NT2/D1 (cell line): ENCODE data around the gene HIGD1A.
A peak's percentile ranks its signal among the peaks of the same experiment; 100 is the strongest.

Experiments used
- DNase-seq: peaks from one replicate; pipeline ENCODE4 v3.0.0-alpha.2; 2011; ENCODE audit warnings: low read depth, low spot score
- H3K27me3 ChIP-seq: 2 replicates; pipeline ENCODE4 v1.6.0; 2011; ENCODE audit warnings: mild to moderate bottlenecking; ENCODE audit not compliant: insufficient read length, insufficient read depth
- H3K36me3 ChIP-seq: 2 replicates; pipeline ENCODE4 v1.6.1; 2011; ENCODE audit warnings: mild to moderate bottlenecking, low read length, mixed read lengths; ENCODE audit not compliant: insufficient read depth, insufficient read length
- H3K4me1 ChIP-seq: 2 replicates; pipeline ENCODE4 v1.5.1; 2011; ENCODE audit not compliant: insufficient read depth, insufficient read length
- H3K4me3 ChIP-seq: 2 replicates; pipeline ENCODE4 v1.5.1; 2011; ENCODE audit warnings: low read depth; ENCODE audit not compliant: insufficient read length
- H3K9ac ChIP-seq: 2 replicates; pipeline ENCODE4 v1.6.0; 2011; ENCODE audit warnings: low read depth; ENCODE audit not compliant: insufficient read length
- H3K9me3 ChIP-seq: 2 replicates; pipeline ENCODE4 v1.5.1; 2011; ENCODE audit warnings: mild to moderate bottlenecking, low read length; ENCODE audit not compliant: insufficient read depth
- SUZ12 ChIP-seq: IDR thresholded peaks from 2 replicates; pipeline ENCODE4 v1.6.1; 2011; ENCODE audit not compliant: insufficient read length, insufficient read depth; ENCODE audit errors: extremely low read depth
- YY1 ChIP-seq: IDR thresholded peaks from 2 replicates; pipeline ENCODE4 v1.6.1; 2011; ENCODE audit not compliant: insufficient read length, insufficient read depth
- ZNF274 ChIP-seq: IDR thresholded peaks from 2 replicates; pipeline ENCODE4 v1.6.1; 2011; ENCODE audit warnings: mild to moderate bottlenecking, low read depth, low read length

HIGD1A gene

DNA sequence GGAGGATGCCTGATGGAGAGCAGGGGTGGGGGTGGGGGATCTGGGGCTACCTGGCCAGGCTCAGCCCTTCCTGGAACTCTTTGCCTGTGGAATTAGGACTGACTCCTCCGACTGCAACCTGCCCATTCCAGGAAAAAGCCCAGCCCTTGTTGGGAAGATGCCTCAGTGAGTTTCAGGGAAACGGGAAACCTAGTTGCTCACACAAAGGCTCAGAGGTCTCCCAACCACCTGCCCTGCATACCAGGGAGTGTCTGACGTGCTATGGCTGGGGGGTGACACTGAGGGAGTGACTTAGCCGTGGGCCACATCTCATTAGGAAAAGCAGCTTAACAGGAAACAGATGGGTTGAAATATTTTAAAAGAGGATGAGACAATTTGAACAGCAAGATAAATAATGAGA is 43.4 kb upstream of the HIGD1A start:
- peaks cover 8% of the 10 kb centered on the region for H3K4me1 ChIP-seq
- no peaks in the 10 kb centered on the region for H3K27me3 ChIP-seq
- no peak for TF ChIP-seq SUZ12
- no peak for TF ChIP-seq ZNF274
- no peak for TF ChIP-seq YY1
- no peaks in the 10 kb centered on the region for H3K36me3 ChIP-seq
- H3K9ac ChIP-seq, result peak overlapping the region; percentile 4
- no peak overlapping the region for H3K4me3 ChIP-seq
- H3K9me3 ChIP-seq, result no peaks in the 10 kb centered on the region
- no peak for DNase-seq

GRCh38 chr3:42846685-42847522 is 42.6 kb upstream of the HIGD1A start:
- TF ChIP-seq SUZ12, result no peak
- TF ChIP-seq ZNF274, result no peak
- no peak for TF ChIP-seq YY1
- Histone ChIP-seq H3K36me3 (no peaks in the 10 kb centered on the region), H3K4me1 (peaks cover 8% of the 10 kb centered on the region), H3K27me3 (no peaks in the 10 kb centered on the region), H3K4me3 (no peak overlapping the region), H3K9me3 (no peaks in the 10 kb centered on the region), H3K9ac (no peak overlapping the region)
- DNase-seq, result no peak

GRCh38 chr3:42844815-42845214 is 40.5 kb upstream of the HIGD1A start:
- no peak overlapping the region for H3K4me3 ChIP-seq
- TF ChIP-seq SUZ12, result no peak
- no peak for TF ChIP-seq YY1
- no peaks in the 10 kb centered on the region for H3K27me3 ChIP-seq
- H3K36me3 ChIP-seq, result no peaks in the 10 kb centered on the region
- no peak overlapping the region for H3K9ac ChIP-seq
- peaks cover 8% of the 10 kb centered on the region for H3K4me1 ChIP-seq
- H3K9me3 ChIP-seq, result no peaks in the 10 kb centered on the region
- DNase-seq, result no peak

DNA sequence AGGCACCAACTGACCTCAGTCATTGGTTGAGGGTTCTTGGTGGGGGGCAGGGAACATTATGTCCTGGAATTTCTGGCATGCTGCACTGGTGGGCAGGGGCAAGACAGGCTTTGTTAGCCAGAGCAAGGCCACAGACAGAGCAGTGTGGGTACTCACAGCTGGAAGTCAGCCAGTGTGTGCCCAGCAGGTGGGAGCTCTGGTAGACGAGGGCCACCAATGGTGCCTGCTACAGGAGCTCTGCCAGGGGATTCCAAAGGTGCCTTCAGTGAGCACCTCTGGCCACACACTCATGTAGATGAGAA is 40.1 kb upstream of the HIGD1A start:
- TF ChIP-seq YY1 (no peak), SUZ12 (no peak), ZNF274 (no peak)
- H3K4me3 ChIP-seq, result no peak overlapping the region
- H3K9ac ChIP-seq, result no peak overlapping the region
- DNase-seq, result no peak
- peaks cover 8% of the 10 kb centered on the region for H3K4me1 ChIP-seq
- no peaks in the 10 kb centered on the region for H3K27me3 ChIP-seq
- no peaks in the 10 kb centered on the region for H3K9me3 ChIP-seq
- no peaks in the 10 kb centered on the region for H3K36me3 ChIP-seq

- Histone ChIP-seq H3K9me3 (no peaks in the 10 kb centered on the region), H3K9ac (no peak overlapping the region), H3K4me1 (peaks cover 8% of the 10 kb centered on the region), H3K4me3 (no peak overlapping the region), H3K36me3 (no peaks in the 10 kb centered on the region), H3K27me3 (no peaks in the 10 kb centered on the region)
- TF ChIP-seq YY1 (no peak), ZNF274 (no peak)
- no peak for DNase-seq
Observed at GRCh38 chr3:42843713-42844411, 39.6 kb upstream of the HIGD1A start.

- Histone ChIP-seq H3K9ac (peak overlapping the region; percentile 1), H3K9me3 (no peaks in the 10 kb centered on the region), H3K36me3 (no peaks in the 10 kb centered on the region), H3K27me3 (no peaks in the 10 kb centered on the region), H3K4me1 (peaks cover 8% of the 10 kb centered on the region), H3K4me3 (no peak overlapping the region)
- TF ChIP-seq YY1 (no peak), ZNF274 (no peak), SUZ12 (no peak)
- DNase-seq, result no peak
Observed at GRCh38 chr3:42841332-42841731, 37.0 kb upstream of the HIGD1A start.

GRCh38 chr3:42839616-42840015 is 35.3 kb upstream of the HIGD1A start:
- peak; percentile 47 for DNase-seq
- H3K4me3 ChIP-seq, result no peak overlapping the region
- H3K27me3 ChIP-seq, result no peaks in the 10 kb centered on the region
- peaks cover 8% of the 10 kb centered on the region for H3K4me1 ChIP-seq
- H3K9ac ChIP-seq, result no peak overlapping the region
- H3K36me3 ChIP-seq, result no peaks in the 10 kb centered on the region
- TF ChIP-seq SUZ12, result no peak
- no peak for TF ChIP-seq YY1
- TF ChIP-seq ZNF274, result no peak
- no peaks in the 10 kb centered on the region for H3K9me3 ChIP-seq
